ENCODE data around the gene CELA3A.
"Not testable (repeated sequence)": the region's sequence is repeated elsewhere in the genome, so short reads cannot be mapped to it uniquely, and the experiment has no call there.

CELA3A gene

GRCh38 chr1:22001409-22001808, at the start of gene CELA3A:
CELA3A (plus strand) TSS chr1:22001657; CDS start chr1:22001675, 18 bp downstream.
- no peak for DNase-seq

GRCh38 chr1:21952786-21953520, 48.5 kb upstream of the CELA3A start:
- no peak for DNase-seq

- DNase-seq = no peak
These were observed 46.4 kb upstream of the CELA3A start for GRCh38 chr1:21955058-21955457.

- no peak for DNase-seq
These were observed 45.8 kb upstream of the CELA3A start for GRCh38 chr1:21955501-21956281.

- DNase-seq = peak in 1 of 2 experiments; percentile 26
These were observed 44.5 kb upstream of the CELA3A start for GRCh38 chr1:21956720-21957552.

GRCh38 chr1:21961337-21961736, 40.1 kb upstream of the CELA3A start:
- DNase-seq = no peak

- no peak for DNase-seq
These were observed 39.7 kb upstream of the CELA3A start for GRCh38 chr1:21961799-21962198.

- peak; percentile 51 to 57 for DNase-seq
These were observed 37.8 kb upstream of the CELA3A start for GRCh38 chr1:21963477-21964217.

GRCh38 chr1:21966247-21967000, 35.0 kb upstream of the CELA3A start:
- DNase-seq = no peak

GRCh38 chr1:21967216-21967615, 34.2 kb upstream of the CELA3A start:
- DNase-seq = not testable (repeated sequence)

- not testable (repeated sequence) for DNase-seq
These were observed 32.4 kb upstream of the CELA3A start for GRCh38 chr1:21969066-21969465.

- DNase-seq = not testable (repeated sequence)
These were observed 30.9 kb upstream of the CELA3A start for GRCh38 chr1:21970523-21970922.

GRCh38 chr1:21972973-21973441, 28.4 kb upstream of the CELA3A start:
- not testable (repeated sequence) for DNase-seq

- not testable (repeated sequence) for DNase-seq
These were observed 27.5 kb upstream of the CELA3A start for GRCh38 chr1:21973948-21974347.

- peak; percentile 74 to 87 for DNase-seq
These were observed 26.8 kb upstream of the CELA3A start for GRCh38 chr1:21974699-21975098.

GRCh38 chr1:21975296-21975695, 26.2 kb upstream of the CELA3A start:
- DNase-seq = not testable (repeated sequence)

- DNase-seq = not testable (repeated sequence)
These were observed 24.7 kb upstream of the CELA3A start, which contains the start of gene CELA3B for GRCh38 chr1:21976703-21977239. CELA3B (plus strand) TSS chr1:21977022; CDS start chr1:21977040, 18 bp downstream.

- DNase-seq = not testable (repeated sequence)
These were observed 23.2 kb upstream of the CELA3A start for GRCh38 chr1:21978209-21978608.

- peak; percentile 35 to 48 for DNase-seq
These were observed 20.8 kb upstream of the CELA3A start for GRCh38 chr1:21980515-21981220.

GRCh38 chr1:21981253-21981652, 20.2 kb upstream of the CELA3A start:
- DNase-seq = not testable (repeated sequence)
